Activated CD4-positive, CD25-positive, alpha-beta regulatory T cell treated with anti-CD3 and anti-CD28 coated beads, Interleukin-2, amount 50 U/mL, for 16 hours (primary cell): Measurements from ENCODE around the gene RTBDN.
"Not testable (repeated sequence)": the region's sequence is repeated elsewhere in the genome, so short reads cannot be mapped to it uniquely, and the experiment has no call there.

Source experiments
- DNase-seq: peaks from one replicate; pipeline ENCODE4 v3.0.0-alpha.2; 2020; ENCODE audit warnings: low read depth, low spot score

RTBDN gene

DNA sequence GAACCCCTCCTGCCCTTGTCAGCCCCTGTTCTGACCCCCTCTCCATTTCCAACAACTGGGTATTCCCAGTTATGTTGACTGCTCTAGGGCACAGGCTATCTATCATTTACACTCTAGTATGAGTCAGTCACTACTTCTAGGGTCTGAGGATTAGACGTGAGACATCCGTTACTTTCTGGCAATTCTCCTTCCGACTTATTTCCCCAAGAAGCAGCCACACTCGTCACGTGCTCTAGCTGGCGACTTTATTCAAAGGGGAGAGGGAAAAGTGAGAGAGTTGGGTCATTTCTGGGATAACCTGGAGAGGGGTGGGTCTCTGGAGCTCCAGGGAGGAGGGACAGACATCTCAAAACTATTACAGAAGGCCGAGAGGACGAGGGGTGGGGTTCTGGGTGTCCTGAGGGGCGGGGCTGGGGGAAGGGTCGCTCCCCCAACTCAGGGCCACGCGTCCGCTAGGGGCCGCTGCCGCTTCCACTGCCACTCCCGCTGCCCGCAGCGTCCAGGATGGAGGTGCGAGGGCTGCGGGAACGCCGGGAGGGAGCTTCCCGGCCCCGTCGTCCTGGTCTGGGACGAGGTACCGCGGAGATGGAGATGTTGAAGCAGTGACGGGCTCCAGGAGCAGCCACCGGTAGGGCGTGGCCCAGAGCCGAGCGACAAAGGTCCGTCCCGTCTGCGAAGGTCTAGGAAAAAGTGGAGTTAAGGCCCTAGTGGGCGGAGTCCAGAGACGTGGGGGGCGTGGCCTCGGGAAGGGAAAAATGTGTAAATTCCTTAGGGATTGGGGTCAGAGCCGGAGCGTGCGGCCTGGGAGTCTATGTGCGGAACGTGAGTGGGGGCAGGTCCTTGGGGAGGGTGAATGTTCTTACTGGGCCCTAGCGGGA, 8.9 kb downstream of the RTBDN start:
- DNase-seq: no peak

- DNase-seq: no peak
These were observed 12.6 kb downstream of the RTBDN start for GRCh38 chr19:12821761-12822160.

DNA sequence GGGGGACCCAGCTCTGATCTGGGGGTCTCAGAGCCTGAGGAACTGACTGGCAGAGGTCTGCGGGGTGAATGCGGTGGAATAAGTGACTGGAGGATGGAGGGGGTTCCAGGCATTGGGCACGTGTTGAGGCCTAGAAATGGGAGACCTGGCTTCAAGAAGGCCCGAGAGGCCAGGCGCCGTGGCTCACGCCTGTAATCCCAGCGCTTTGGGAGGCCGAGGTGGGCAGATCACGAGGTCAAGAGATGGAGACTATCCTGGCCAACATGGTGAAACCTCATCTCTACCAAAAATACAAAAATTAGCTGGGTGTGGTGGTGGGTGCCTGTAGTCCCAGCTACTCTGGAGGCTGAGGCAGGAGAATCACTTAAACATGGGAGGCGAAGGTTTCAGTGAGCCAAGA, 16.6 kb downstream of the RTBDN start:
- not testable (repeated sequence) for DNase-seq

- not testable (repeated sequence) for DNase-seq
These were observed 17.2 kb downstream of the RTBDN start for GRCh38 chr19:12817188-12817587.

- no peak for DNase-seq
These were observed 19.3 kb downstream of the RTBDN start for GRCh38 chr19:12815088-12815487.

- peak; percentile 72 for DNase-seq
These were observed 27.9 kb downstream of the RTBDN start, which contains the start of gene RNASEH2A for GRCh38 chr19:12806242-12807081. TSS of gene RNASEH2A (plus strand) at chr19:12806584. CDS start at chr19:12806674, 90 bp downstream.

- no peak for DNase-seq
These were observed 30.3 kb downstream of the RTBDN start for GRCh38 chr19:12804051-12804450.

DNA sequence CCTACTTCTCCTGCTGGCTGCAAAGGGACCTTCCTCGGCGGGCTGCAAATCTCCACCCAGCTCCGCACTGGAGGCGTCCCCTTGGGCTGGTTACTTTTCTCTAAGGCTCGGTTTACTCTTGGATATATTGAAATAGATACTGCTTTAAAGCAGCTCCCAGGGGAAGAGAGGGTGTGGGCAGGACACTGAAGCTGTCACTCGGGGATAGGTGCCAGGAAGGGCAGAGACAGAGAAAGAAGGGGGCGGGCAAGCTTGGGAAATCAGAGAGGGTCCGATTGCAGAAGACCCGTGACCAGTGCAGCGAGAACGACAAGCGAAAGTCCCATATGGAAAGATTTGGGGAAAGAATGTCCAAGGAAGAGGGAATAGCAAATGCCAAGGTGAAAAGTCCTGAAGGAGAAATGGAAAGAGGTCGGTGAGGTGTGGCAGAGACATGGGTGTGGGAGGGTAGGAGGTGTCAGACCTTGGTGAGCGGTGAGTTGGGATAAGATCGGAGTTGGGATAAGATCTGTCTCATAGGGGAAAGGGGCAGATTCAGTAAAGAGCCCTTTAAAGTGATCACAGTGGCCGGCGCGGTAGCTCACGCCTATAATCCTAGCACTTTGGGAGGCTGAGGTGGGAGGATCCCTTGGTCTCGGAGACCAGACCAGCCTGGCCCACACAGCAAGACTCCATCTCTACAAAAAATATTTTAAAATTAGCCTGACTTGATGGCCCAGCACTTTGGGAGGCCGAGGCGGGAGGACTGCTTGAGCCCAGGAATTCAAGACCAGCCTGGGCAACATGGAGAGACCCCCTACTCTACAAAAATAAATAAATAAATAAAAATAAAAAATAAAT, 31.9 kb downstream of the RTBDN start:
- no peak for DNase-seq

DNA sequence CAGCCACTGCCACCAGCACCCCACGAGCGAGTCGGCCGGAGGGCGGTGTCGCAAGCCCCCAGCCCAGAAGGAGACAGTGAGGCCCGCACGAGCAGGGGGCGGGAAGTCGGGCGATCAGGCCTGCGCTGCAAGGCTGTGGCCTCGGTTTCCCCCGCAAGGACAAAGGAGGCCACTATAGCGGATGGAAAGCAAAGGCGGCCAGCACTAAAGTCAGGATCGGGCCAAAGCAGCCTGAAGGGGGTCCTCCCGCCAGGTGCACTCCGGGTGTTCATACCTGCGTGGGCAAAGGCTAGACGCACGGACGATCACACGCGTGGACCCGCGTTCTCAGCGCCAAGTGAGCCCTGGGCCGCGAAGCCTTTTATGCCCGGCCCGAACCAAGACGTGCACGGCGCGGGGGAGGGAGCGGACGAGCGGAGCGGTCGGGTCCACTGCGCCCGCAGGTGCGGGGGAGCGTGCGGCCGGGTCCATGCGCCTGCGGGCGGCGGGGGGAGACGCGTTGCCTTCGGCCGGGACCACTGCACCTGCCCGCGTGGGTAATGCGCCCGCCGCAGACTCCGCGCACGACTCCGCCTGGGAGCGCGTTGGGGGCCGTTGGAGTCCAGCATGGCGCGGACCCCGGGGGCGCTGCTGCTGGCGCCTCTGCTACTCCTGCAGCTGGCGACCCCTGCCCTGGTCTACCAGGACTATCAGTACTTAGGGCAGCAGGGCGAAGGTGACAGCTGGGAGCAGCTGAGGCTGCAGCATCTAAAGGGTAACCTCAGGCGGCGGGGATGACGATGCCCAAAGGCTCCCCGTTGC, 32.7 kb downstream of the RTBDN start, which contains the start of the genes PRDX2 and THSD8:
TSS of gene PRDX2 (minus strand) at position 335 of the 801 bp plus-strand sequence. CDS start 539 bp downstream, outside the sequence.
TSS of gene THSD8 (plus strand) at position 604 of the 801 bp plus-strand sequence. CDS start at position 607, 3 bp downstream.
- DNase-seq: no peak

GRCh38 chr19:12800923-12801465, 33.4 kb downstream of the RTBDN start:
- DNase-seq: no peak

- DNase-seq: no peak
These were observed 34.0 kb downstream of the RTBDN start for GRCh38 chr19:12800466-12800770.

- DNase-seq: no peak
These were observed 34.5 kb downstream of the RTBDN start for GRCh38 chr19:12799742-12800465.

GRCh38 chr19:12797607-12798006, 36.8 kb downstream of the RTBDN start:
- not testable (repeated sequence) for DNase-seq

GRCh38 chr19:12797141-12797587, 37.2 kb downstream of the RTBDN start:
- no peak for DNase-seq

DNA sequence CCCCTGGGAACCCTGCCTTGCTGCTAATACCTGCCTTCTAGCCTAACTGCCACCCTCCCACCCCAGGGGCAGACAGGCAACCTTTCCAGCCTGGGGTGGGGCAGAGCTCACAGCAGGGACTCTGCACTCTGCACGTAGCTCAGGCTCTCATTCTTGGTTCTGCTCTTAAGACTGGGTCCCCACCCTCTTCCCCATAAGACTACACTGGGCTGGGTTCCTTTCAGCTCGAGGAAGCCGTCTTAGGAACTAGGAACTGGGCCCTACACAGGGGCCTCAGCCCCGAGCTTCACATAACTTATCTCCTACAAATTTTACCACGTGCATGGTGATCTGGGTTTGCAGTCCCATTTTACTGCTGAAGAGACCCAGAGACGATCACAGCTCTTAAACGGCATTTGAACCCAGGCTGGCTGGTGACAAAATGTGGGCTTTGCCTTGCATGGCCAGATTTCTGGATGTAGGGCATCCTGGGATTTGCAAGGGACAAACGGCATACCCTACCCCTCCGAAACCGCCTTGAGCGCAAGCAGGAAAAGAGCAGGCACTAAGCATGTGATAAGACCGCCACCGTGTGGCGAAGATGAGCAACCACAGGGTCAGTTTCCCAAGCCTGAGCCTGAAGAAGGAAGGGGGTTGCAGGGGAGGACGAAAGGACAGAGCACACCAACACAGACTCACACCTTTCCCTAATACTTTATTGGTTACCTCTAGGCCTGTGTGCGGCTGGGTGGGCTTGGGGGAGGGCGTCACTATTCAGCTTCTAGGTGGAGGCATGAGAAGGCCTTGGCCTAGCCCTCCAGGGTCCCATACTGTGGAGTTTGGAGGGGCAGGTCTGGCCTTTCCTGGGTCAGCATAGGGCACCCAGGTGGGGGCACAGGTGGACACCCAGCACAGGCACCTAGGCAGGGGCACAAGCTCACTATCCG, 38.0 kb downstream of the RTBDN start:
- peak; percentile 61 for DNase-seq

GRCh38 chr19:12794971-12795381, 39.4 kb downstream of the RTBDN start:
- DNase-seq: no peak

DNA sequence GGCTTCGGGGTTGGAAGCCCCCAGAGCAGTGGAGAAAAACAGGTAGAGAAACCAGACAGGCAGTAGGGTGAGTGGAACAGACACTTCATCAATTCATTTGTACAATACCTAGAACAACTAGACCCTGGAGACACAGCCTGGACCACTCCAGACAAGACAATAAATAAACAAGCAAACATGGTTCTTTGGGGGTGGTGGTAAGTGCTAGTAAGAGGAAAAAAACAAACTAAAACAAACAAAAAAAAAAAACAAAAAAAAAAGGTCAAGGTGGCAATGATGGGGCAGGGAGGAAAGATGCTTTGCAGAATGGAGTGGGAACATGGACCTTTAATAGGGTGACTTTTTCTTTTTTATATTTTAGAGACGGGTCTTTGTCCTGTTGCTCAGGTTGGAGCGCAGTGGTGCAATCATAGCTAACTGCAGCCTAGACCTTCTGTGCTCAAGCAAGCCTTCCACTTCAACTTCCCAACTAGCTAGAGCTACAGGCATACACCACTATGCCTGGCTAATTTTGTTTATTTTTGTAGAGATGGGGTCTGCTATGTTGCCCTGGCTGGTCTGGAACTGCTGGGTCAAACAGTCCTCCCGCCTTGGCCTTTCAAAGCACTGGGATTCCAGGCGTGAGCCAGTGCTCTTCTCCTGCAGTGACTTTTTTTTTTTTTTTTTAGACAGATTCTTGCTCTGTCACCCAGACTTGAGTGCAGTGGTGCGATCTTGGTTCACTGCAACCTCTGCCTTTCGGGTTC, 40.0 kb downstream of the RTBDN start:
- DNase-seq: no peak
